Hepatocyte (in vitro differentiated cells): ENCODE results near the gene GOLGA1. TPM values are rescaled to one million over a fixed set of nuclear protein-coding genes. Genes with fewer than 3 reads are reported as not detected.
A peak's percentile ranks its signal among the peaks of the same experiment; 100 is the strongest.

Experiments
- DNase-seq: peaks from one replicate; pipeline ENCODE4 v3.0.0-alpha.2; 2016; ENCODE audit warnings: low spot score
- H2AFZ ChIP-seq: fragments of 200-600 bp; sonication (generic); 2 replicates; pipeline ENCODE4 v1.6.0; 2016; ENCODE audit warnings: antibody characterized with exemption, mild to moderate bottlenecking
- H3K27ac ChIP-seq: fragments of 200-600 bp; sonication (generic); 2 replicates; pipeline ENCODE4 v1.5.1; 2016; ENCODE audit warnings: mild to moderate bottlenecking
- H3K27me3 ChIP-seq: fragments of 200-600 bp; sonication (generic); 2 replicates; pipeline ENCODE4 v1.6.1; 2016
- H3K36me3 ChIP-seq: fragments of 200-600 bp; sonication (generic); replicated peaks from 2 replicates; pipeline ENCODE4 v1.5.1; 2016; ENCODE audit warnings: low read depth; ENCODE audit not compliant: insufficient read depth
- H3K4me1 ChIP-seq: fragments of 200-600 bp; sonication (generic); 2 replicates; pipeline ENCODE4 v1.5.1; 2016; ENCODE audit warnings: mild to moderate bottlenecking, moderate library complexity; ENCODE audit not compliant: insufficient read depth
- H3K4me2 ChIP-seq: fragments of 200-600 bp; sonication (generic); 2 replicates; pipeline ENCODE4 v1.6.0; 2016
- H3K4me3 ChIP-seq: fragments of 200-600 bp; sonication (generic); 2 replicates; pipeline ENCODE4 v1.5.1; 2016; ENCODE audit warnings: mild to moderate bottlenecking
- H3K79me2 ChIP-seq: fragments of 200-600 bp; sonication (generic); 2 replicates; pipeline ENCODE4 v1.6.0; 2017; ENCODE audit warnings: mild to moderate bottlenecking
- H3K9me2 ChIP-seq: fragments of 200-600 bp; sonication (generic); replicated peaks from 2 replicates; pipeline ENCODE4 v1.6.0; 2017; ENCODE audit warnings: mild to moderate bottlenecking; ENCODE audit not compliant: insufficient read depth
- H3K9me3 ChIP-seq: fragments of 200-600 bp; sonication (generic); 2 replicates; pipeline ENCODE4 v1.5.1; 2016; ENCODE audit warnings: low read depth, mild to moderate bottlenecking
- H4K20me1 ChIP-seq: fragments of 200-600 bp; sonication (generic); 2 replicates; pipeline ENCODE4 v1.6.0; 2016; ENCODE audit warnings: mild to moderate bottlenecking; ENCODE audit not compliant: insufficient read depth, poor library complexity, severe bottlenecking
- CTCF ChIP-seq: fragments of 200-600 bp; sonication (generic); IDR thresholded peaks from 2 replicates; pipeline ENCODE4 v1.5.1; 2016; ENCODE audit warnings: antibody characterized with exemption, mild to moderate bottlenecking; ENCODE audit not compliant: poor library complexity
- EZH2 ChIP-seq: fragments of 200-600 bp; sonication (generic); IDR thresholded peaks from 2 replicates; pipeline ENCODE4 v1.6.1; 2016; ENCODE audit warnings: antibody characterized with exemption, mild to moderate bottlenecking, borderline replicate concordance
- EZH2phosphoT487 ChIP-seq: fragments of 200-600 bp; sonication (generic); IDR thresholded peaks from one replicate; pipeline ENCODE4 v1.6.1; 2018; ENCODE audit warnings: antibody characterized with exemption, mild to moderate bottlenecking, low read depth, moderate library complexity; ENCODE audit not compliant: unreplicated experiment, severe bottlenecking
- whole genome bisulfite sequencing: methylation state at CpG from one replicate; pipeline ENCODE4 v1.1.6; 2016; ENCODE audit warnings: low lambda C conversion rate; ENCODE audit errors: missing lambda C conversion rate; 5-methylcytosine and 5-hydroxymethylcytosine counted together
- polyA plus RNA-seq: library from polyadenylated mRNA; unstranded; fragments of >200 nt; fragmentation: Nextera tagmentation; extraction: Ambion mirVana; gene quantifications from 2 replicates; pipeline ENCODE4 v1.2.1, GENCODE V29; 2016
- total RNA-seq: library from RNA; depleted of rRNA; stranded (reverse); fragments of >200 nt; gene quantifications from 2 replicates; pipeline ENCODE4 v1.2.3, GENCODE V29; 2014

GOLGA1 gene
- total and polyA plus RNA-seq, 2 experiments from 2014 or later: 10.1 to 12.9 TPM

GRCh38 chr9:124852829-124853531 is 87.9 kb downstream of the GOLGA1 start, which contains the start of gene WDR38:
WDR38 (plus strand) TSS chr9:124853460; CDS start chr9:124853532, 72 bp downstream.
- TF ChIP-seq CTCF (peak; percentile 99), EZH2phosphoT487 (no peak)
- WGBS: under 1% methylated on average over 48 of the region's 51 CpGs
- H3K79me2 ChIP-seq: no peaks in the 10 kb centered on the region
- H3K9me2 ChIP-seq: no peaks in the 10 kb centered on the region
- H3K4me1 ChIP-seq: peaks cover 7% of the 10 kb centered on the region
- peak within 1 kb of the TSS; percentile 68 for H2AFZ ChIP-seq
- H4K20me1 ChIP-seq: peaks cover 14% of the 10 kb centered on the region
- H3K4me3 ChIP-seq: peak within 1 kb of the TSS; percentile 57
- H3K9me3 ChIP-seq: no peaks in the 10 kb centered on the region
- DNase-seq: peak; percentile 89
- no peak within 1 kb of the TSS for H3K27ac ChIP-seq
- no peaks in the 10 kb centered on the region for H3K27me3 ChIP-seq
- H3K4me2 ChIP-seq: peak within 1 kb of the TSS; percentile 99
- no peaks in the 10 kb centered on the region for H3K36me3 ChIP-seq

GRCh38 chr9:124852121-124852828 is 88.6 kb downstream of the GOLGA1 start:
- no peak for DNase-seq
- no peaks in the 10 kb centered on the region for H3K27me3 ChIP-seq

GRCh38 chr9:124849801-124850200 is 91.1 kb downstream of the GOLGA1 start:
- no peak for TF ChIP-seq CTCF
- 59% methylated on average over 10 of the region's 10 CpGs for WGBS
- Histone ChIP-seq H3K36me3 (no peaks in the 10 kb centered on the region), H3K27ac (no peak overlapping the region), H3K4me1 (peaks cover 7% of the 10 kb centered on the region), H4K20me1 (no peaks in the 10 kb centered on the region), H2AFZ (no peak overlapping the region), H3K4me2 (no peak overlapping the region), H3K4me3 (no peak overlapping the region), H3K79me2 (no peaks in the 10 kb centered on the region), H3K27me3 (no peaks in the 10 kb centered on the region), H3K9me3 (no peaks in the 10 kb centered on the region), H3K9me2 (no peaks in the 10 kb centered on the region)
- DNase-seq: peak; percentile 61

More at GRCh38 chr9:124852121-124852828, 88.6 kb downstream of the GOLGA1 start:
- TF ChIP-seq CTCF (no peak), EZH2 (no peak), EZH2phosphoT487 (no peak)
- Histone ChIP-seq H3K36me3 (no peaks in the 10 kb centered on the region), H4K20me1 (peaks cover 9% of the 10 kb centered on the region), H3K4me1 (peaks cover 7% of the 10 kb centered on the region), H3K27ac (no peak overlapping the region), H3K9me3 (no peaks in the 10 kb centered on the region), H3K4me3 (no peak overlapping the region), H3K79me2 (no peaks in the 10 kb centered on the region), H2AFZ (peak overlapping the region; percentile 68), H3K4me2 (peak overlapping the region; percentile 99), H3K9me2 (no peaks in the 10 kb centered on the region)
- 72% methylated on average over 13 of the region's 13 CpGs for WGBS
